Fibroblast of pulmonary artery (primary cell): Measurements from ENCODE around the gene HEXD.

ENCODE experiments used
- DNase-seq: peaks from one replicate; pipeline ENCODE4 v3.0.0-alpha.2; 2010; ENCODE audit warnings: low read depth
- H3K4me3 ChIP-seq: replicated peaks from 2 replicates; pipeline ENCODE4 v1.5.1; 2011; ENCODE audit warnings: low read depth, mild to moderate bottlenecking, control low read depth, low read length, moderate library complexity
- TF ChIP-seq, protein P1 (sequence below): IDR thresholded peaks from 2 replicates; pipeline ENCODE4 v1.5.1; 2011; ENCODE audit warnings: mild to moderate bottlenecking, control low read depth, low read length, inconsistent platforms; ENCODE audit errors: missing control alignments

HEXD gene

DNA sequence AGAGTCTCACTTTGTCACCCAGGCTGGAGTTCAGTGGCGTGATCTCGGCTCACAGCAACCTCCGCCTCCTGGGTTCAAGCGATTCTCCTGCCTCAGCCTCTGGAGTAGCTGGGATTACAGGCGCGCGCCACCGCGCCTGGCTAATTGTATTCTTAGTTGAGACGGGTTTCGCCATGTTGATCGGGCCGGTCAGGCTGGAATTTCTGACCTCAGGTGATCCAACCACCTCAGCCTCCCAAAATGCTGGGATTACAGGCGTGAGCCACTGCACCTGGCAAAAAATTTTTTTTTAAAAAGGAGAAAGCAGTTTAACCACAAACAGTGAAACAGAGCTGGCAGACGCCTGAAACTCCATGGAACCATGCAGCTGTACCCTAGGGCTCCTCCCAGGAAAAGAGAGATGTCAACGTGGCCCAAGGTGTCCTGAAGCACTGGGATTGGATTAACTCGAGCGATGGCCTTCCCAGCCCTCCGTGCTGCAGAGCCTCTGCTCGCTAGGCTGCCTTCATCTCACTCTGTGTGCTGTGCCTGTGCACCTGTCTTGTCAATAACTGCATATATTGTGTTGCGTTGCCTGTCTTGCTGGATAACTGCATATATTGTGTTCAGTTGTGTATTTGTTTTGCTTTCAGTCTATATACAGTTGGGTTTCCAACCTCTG is 71.8 kb downstream of the HEXD start:
- H3K4me3 ChIP-seq = no peak overlapping the region
- no peak for DNase-seq
- TF ChIP-seq, protein P1, sequence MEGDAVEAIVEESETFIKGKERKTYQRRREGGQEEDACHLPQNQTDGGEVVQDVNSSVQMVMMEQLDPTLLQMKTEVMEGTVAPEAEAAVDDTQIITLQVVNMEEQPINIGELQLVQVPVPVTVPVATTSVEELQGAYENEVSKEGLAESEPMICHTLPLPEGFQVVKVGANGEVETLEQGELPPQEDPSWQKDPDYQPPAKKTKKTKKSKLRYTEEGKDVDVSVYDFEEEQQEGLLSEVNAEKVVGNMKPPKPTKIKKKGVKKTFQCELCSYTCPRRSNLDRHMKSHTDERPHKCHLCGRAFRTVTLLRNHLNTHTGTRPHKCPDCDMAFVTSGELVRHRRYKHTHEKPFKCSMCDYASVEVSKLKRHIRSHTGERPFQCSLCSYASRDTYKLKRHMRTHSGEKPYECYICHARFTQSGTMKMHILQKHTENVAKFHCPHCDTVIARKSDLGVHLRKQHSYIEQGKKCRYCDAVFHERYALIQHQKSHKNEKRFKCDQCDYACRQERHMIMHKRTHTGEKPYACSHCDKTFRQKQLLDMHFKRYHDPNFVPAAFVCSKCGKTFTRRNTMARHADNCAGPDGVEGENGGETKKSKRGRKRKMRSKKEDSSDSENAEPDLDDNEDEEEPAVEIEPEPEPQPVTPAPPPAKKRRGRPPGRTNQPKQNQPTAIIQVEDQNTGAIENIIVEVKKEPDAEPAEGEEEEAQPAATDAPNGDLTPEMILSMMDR = no peak

DNA sequence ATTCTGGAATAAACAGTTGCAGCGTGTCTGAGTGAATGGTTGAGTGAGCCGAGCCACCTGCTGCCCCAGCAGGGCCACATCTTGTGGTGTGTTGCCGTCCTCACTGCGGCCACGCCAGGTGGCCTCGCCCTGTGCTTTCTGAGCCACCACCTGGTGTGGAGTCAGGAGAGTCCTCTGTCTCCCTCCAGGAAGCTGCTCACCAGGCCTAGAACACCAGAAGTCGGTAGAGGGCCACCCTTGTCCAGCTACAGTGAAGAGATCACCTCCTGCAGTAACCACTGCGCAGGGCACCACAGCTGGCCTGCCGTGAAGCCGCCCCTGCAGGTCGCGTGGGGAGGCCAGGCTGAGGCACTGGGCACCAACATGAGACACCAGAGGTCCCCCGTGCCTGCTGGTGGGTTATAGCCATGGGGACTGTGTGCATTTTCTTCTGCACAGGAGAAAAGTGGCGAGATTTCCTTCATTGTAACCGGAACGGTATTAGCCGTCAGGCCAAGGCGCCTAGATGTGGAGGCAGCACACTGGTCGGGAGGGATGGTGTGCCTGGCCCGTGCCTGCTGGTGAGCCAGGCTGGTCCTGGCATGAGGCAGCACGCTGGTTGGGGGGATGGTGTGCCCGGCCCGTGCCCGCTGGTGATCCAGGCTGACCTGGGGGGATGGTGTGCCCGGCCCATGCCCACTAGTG is 72.5 kb downstream of the HEXD start:
- no peak for DNase-seq
- no peak overlapping the region for H3K4me3 ChIP-seq
- TF ChIP-seq, protein P1 = no peak

DNA sequence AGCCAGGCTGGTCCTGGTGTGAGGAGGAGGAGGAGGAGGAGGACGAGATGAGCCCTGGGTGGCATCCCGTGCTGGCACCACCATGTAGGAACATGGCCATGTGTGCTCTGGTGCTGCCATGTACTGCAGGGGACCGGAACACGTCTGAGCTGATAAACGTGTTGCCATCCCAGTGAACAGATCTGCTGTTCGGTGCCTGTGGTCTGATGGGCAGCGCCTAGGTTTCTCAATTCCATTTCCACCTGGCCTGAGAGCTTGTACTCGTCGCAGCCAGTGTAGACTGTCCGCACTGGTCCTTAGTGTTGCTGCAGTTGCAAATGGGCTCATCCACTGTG is 73.0 kb downstream of the HEXD start:
- TF ChIP-seq, protein P1 = no peak

DNA sequence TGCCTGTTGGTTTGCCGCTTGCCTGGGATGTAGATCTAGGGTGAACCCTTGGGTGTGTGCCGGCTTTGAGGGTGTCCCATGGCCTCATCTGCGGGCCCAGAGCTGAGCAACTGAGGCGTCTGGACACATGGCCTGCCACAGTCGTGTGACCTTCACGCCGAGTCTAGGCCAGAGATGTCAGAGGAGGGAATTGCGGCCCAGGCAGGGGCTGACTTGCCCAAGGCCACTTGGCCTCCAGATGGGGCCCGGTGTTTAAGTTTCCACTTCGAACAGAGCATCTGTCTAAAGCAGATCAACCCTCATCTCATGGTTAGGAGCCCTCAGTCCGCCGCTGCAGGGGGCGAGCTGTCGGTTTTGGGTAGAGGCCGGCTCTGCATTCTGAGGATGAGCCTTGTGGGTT is 73.4 kb downstream of the HEXD start:
- DNase-seq = no peak

More for the DNA sequence above, 73.0 kb downstream of the HEXD start:
- no peak overlapping the region for H3K4me3 ChIP-seq
- DNase-seq = no peak

More for the DNA sequence above, 73.4 kb downstream of the HEXD start:
- TF ChIP-seq, protein P1 = no peak
- H3K4me3 ChIP-seq = no peak overlapping the region
